Stimulated activated CD4-positive, alpha-beta T cell treated with anti-CD3 and anti-CD28 coated beads, Interleukin-4, amount 100 ng/mL, for 1 hour (primary cell): ENCODE measurements around the gene AMHR2.

Source experiments
- DNase-seq: peaks from one replicate; pipeline ENCODE4 v3.0.0-alpha.2; 2020

The AMHR2 gene

GRCh38 chr12:53453953-53454640 lies 30.4 kb downstream of the AMHR2 start:
- DNase-seq, result no peak

GRCh38 chr12:53454707-53455106 lies 31.1 kb downstream of the AMHR2 start:
- DNase-seq, result no peak

- DNase-seq, result no peak
Measured at GRCh38 chr12:53456654-53457366, 33.2 kb downstream of the AMHR2 start.

GRCh38 chr12:53459097-53459496 lies 35.4 kb downstream of the AMHR2 start:
- no peak for DNase-seq

GRCh38 chr12:53461059-53461458 lies 37.4 kb downstream of the AMHR2 start:
- no peak for DNase-seq

- DNase-seq, result no peak
Measured at GRCh38 chr12:53461591-53461990, 37.9 kb downstream of the AMHR2 start.

GRCh38 chr12:53462935-53463334 lies 39.3 kb downstream of the AMHR2 start:
- DNase-seq, result no peak

GRCh38 chr12:53463802-53464560 lies 40.3 kb downstream of the AMHR2 start:
- DNase-seq, result no peak

GRCh38 chr12:53464685-53465418 lies 41.2 kb downstream of the AMHR2 start:
- no peak for DNase-seq

GRCh38 chr12:53465679-53466078 lies 42.0 kb downstream of the AMHR2 start:
- no peak for DNase-seq

- DNase-seq, result no peak
Measured at GRCh38 chr12:53466640-53467039, 43.0 kb downstream of the AMHR2 start.

GRCh38 chr12:53467082-53467481 lies 43.4 kb downstream of the AMHR2 start:
- no peak for DNase-seq

GRCh38 chr12:53467880-53468279 lies 44.2 kb downstream of the AMHR2 start:
- no peak for DNase-seq

GRCh38 chr12:53468282-53468681 lies 44.6 kb downstream of the AMHR2 start:
- no peak for DNase-seq

GRCh38 chr12:53472056-53472582 lies 48.5 kb downstream of the AMHR2 start:
- no peak for DNase-seq

GRCh38 chr12:53474077-53474476 lies 50.4 kb downstream of the AMHR2 start:
- DNase-seq, result no peak

GRCh38 chr12:53474819-53475218 lies 51.2 kb downstream of the AMHR2 start:
- DNase-seq, result no peak

- DNase-seq, result no peak
Measured at GRCh38 chr12:53476769-53477209, 53.1 kb downstream of the AMHR2 start.

GRCh38 chr12:53478865-53479264 lies 55.2 kb downstream of the AMHR2 start:
- DNase-seq, result no peak

- no peak for DNase-seq
Measured at GRCh38 chr12:53479331-53479730, 55.7 kb downstream of the AMHR2 start.

- DNase-seq, result no peak
Measured at GRCh38 chr12:53480491-53481442, 57.1 kb downstream of the AMHR2 start.
